H1 (cell line): ENCODE measurements around the gene PRRX2. TPM values are rescaled to one million over a fixed set of nuclear protein-coding genes. Genes with fewer than 3 reads are reported as not detected.

Source experiments
- ASH2L ChIP-seq: fragments of 200-600, 300-600 bp; sonication (generic); IDR thresholded peaks from one replicate; pipeline ENCODE4 v1.7.1; 2017; ENCODE audit warnings: low read length
- CHD7 ChIP-seq: fragments of 300-600 bp; sonication (generic); IDR thresholded peaks from 2 replicates; pipeline ENCODE4 v1.7.1; 2012; ENCODE audit warnings: low read length, moderate library complexity, mild to moderate bottlenecking, inconsistent platforms; ENCODE audit not compliant: insufficient replicate concordance
- CTBP2 ChIP-seq: IDR thresholded peaks from 2 replicates; pipeline ENCODE4 v1.7.0; 2011; ENCODE audit warnings: borderline replicate concordance, mild to moderate bottlenecking, moderate library complexity, mixed read lengths, low read length; ENCODE audit not compliant: insufficient read depth, insufficient read length
- E2F6 ChIP-seq: IDR thresholded peaks from 2 replicates; pipeline ENCODE4 v1.6.1; 2012; ENCODE audit warnings: inconsistent platforms
- KDM5A ChIP-seq: fragments of 200-600 bp; IDR thresholded peaks from 2 replicates; pipeline ENCODE4 v1.7.1; 2012; ENCODE audit warnings: mild to moderate bottlenecking, low read length, inconsistent platforms, mixed read lengths
- TAF1 ChIP-seq: IDR thresholded peaks from 2 replicates; pipeline ENCODE4 v1.6.1; 2011; ENCODE audit warnings: mild to moderate bottlenecking, low read depth, low read length
- polyA plus RNA-seq, 7 experiments: library from polyadenylated mRNA; depleted of rRNA in 3 of 7; stranded (reverse) in 5 of 7; unstranded in 2 of 7; fragments of >200 nt in 5 of 7; fragments of 200-250 nt in 2 of 7; gene quantifications; 1 replicate in 5 of 7; 2 replicates in 1 of 7; 4 replicates in 1 of 7; pipeline versions ENCODE4 v1.2.1 to v1.2.3, GENCODE V29; 2011 to 2013; ENCODE audit warnings: missing spikeins in 2 of 7, mixed read lengths in 2 of 7
- total RNA-seq: library from RNA; stranded (reverse); fragmentation: NEBNext Ultra II Directional; extraction: Animal tissue kit (Norgen Biotek cat#: 25700); gene quantifications from 2 replicates; pipeline ENCODE4 v1.2.1, GENCODE V29; 2021

The PRRX2 gene
- total and polyA plus RNA-seq, 2 of the 8 experiments (the other 6 are each of a cell fraction or from before 2014, with no cell fraction given), result 5.8 to 9.2 TPM

- no peak for TF ChIP-seq CHD7
- no peak for TF ChIP-seq CTBP2
- TF ChIP-seq KDM5A, result no peak
- TF ChIP-seq ASH2L, result no peak
- TF ChIP-seq E2F6, result no peak
- TF ChIP-seq TAF1, result no peak
Measured at GRCh38 chr9:129653823-129654553, 11.5 kb upstream of the PRRX2 start (continued).
